Gastroesophageal sphincter (tissue), 4 donors: ENCODE data around the gene PTMS. TPM values are rescaled to one million over a fixed set of nuclear protein-coding genes. Genes with fewer than 3 reads are reported as not detected.

ENCODE experiments used
- ATAC-seq: fragments of 150-250 bp; one replicate; pipeline ENCODE4 v1.9.1; 2016; ENCODE audit warnings: mild to moderate bottlenecking, moderate library complexity
- H3K27ac ChIP-seq, 4 donors: fragments of 200-600 bp; sonication (generic) in 3 of 4; 1 replicate in 3 of 4; 2 replicates in 1 of 4; pipeline ENCODE4 v1.5.1; 2016 to 2019
- H3K27me3 ChIP-seq: fragments of 200-600 bp; sonication (generic); one replicate; pipeline ENCODE4 v1.5.1; 2019
- H3K36me3 ChIP-seq, 2 donors: fragments of 200-600 bp; sonication (generic); one replicate each; pipeline ENCODE4 v1.5.1; 2019; ENCODE audit warnings: control low read depth in 1 of 2
- H3K4me1 ChIP-seq, 3 donors: fragments of 200-600 bp; sonication (generic); 1 replicate in 2 of 3; 2 replicates in 1 of 3; pipeline ENCODE4 v1.5.1; 2016 to 2019; ENCODE audit warnings: control low read depth in 2 of 3
- H3K4me3 ChIP-seq, 2 donors: fragments of 200-600 bp; sonication (generic); one replicate each; pipeline ENCODE4 v1.5.1; 2019; ENCODE audit warnings: mild to moderate bottlenecking in 1 of 2, moderate library complexity in 1 of 2
- H3K9me3 ChIP-seq, 3 donors: fragments of 200-600 bp; sonication (generic); one replicate each; pipeline ENCODE4 v1.5.1; 2017 to 2019; ENCODE audit warnings: control low read depth in 2 of 3
- CTCF ChIP-seq, 4 experiments: fragments of 200-600 bp in 2 of 4; fragments of 450-650 bp in 2 of 4; sonication (generic) in 1 of 4; IDR thresholded peaks; one replicate each; pipeline ENCODE4 v1.5.1; 2017 to 2019; ENCODE audit warnings: antibody characterized with exemption in 4 of 4, mild to moderate bottlenecking in 2 of 4, moderate library complexity in 2 of 4
- EP300 ChIP-seq: sonication (generic); formaldehyde crosslinking; IDR thresholded peaks from one replicate; pipeline ENCODE4 v1.6.1; 2017; ENCODE audit warnings: antibody characterized with exemption, mild to moderate bottlenecking
- POLR2A ChIP-seq, 2 donors: fragments of 450-650 bp; IDR thresholded peaks; one replicate each; pipeline ENCODE4 v1.6.1; 2017; ENCODE audit warnings: antibody characterized with exemption in 2 of 2, mild to moderate bottlenecking in 2 of 2, moderate library complexity in 1 of 2
- POLR2AphosphoS5 ChIP-seq: sonication (generic); formaldehyde crosslinking; IDR thresholded peaks from one replicate; pipeline ENCODE4 v1.6.1; 2017; ENCODE audit warnings: antibody characterized with exemption
- WGBS, 2 donors: methylation state at CpG; one replicate each; pipeline ENCODE4 v1.1.5; 2018; ENCODE audit warnings: low coverage in 1 of 2; 5-methylcytosine and 5-hydroxymethylcytosine counted together
- total RNA-seq, 4 donors: library from RNA; depleted of rRNA; stranded (reverse); fragments of >200 nt; gene quantifications; one replicate each; pipeline ENCODE4 v1.1.0, GENCODE V29; 2016

Gene PTMS
- total RNA-seq, 4 donors from 2014 or later: 259 to 516 (median 325) TPM

- no peaks in the 10 kb centered on the region for H3K36me3 ChIP-seq
- no peaks in the 10 kb centered on the region for H3K9me3 ChIP-seq
- ATAC-seq: no peak
- H3K4me3 ChIP-seq: no peak overlapping the region
- no peak overlapping the region for H3K27ac ChIP-seq
- 60% methylated on average over 1 of the region's 10 CpGs; no CpG with 5 or more reads in 1 of the 2 donors for WGBS, 2 donors
- no peak for TF ChIP-seq POLR2AphosphoS5
- peaks cover 0 to 14% (median 6%) of the 10 kb centered on the region in 3 donors for H3K4me1 ChIP-seq
- no peaks in the 10 kb centered on the region for H3K27me3 ChIP-seq
These were observed 16.8 kb downstream of the PTMS start for GRCh38 chr12:6782850-6783566.

GRCh38 chr12:6783828-6784227 is 17.7 kb downstream of the PTMS start:
- Histone ChIP-seq H3K9me3 (no peaks in the 10 kb centered on the region), H3K27ac (no peak overlapping the region), H3K4me3 (no peak overlapping the region), H3K4me1 (peaks cover 0 to 5% (median 3%) of the 10 kb centered on the region in 3 donors), H3K27me3 (no peaks in the 10 kb centered on the region), H3K36me3 (no peaks in the 10 kb centered on the region)
- 87 to 91% methylated on average over 5 to 9 of the region's 9 CpGs for WGBS, 2 donors
- no peak for ATAC-seq
- no peak for TF ChIP-seq POLR2AphosphoS5
- no peak for TF ChIP-seq CTCF (IDR thresholded peaks at IDR 0.05)
- no peak for TF ChIP-seq POLR2A (IDR thresholded peaks at IDR 0.05)
- no peak for TF ChIP-seq EP300

- H3K4me1 ChIP-seq: peaks cover 0 to under 1% (median 0%) of the 10 kb centered on the region in 3 donors
- no peaks in the 10 kb centered on the region for H3K27me3 ChIP-seq
- no peak overlapping the region for H3K4me3 ChIP-seq
- ATAC-seq: no peak
- H3K9me3 ChIP-seq: no peaks in the 10 kb centered on the region
- WGBS, 2 donors: 83% methylated on average over 1 of the region's 5 CpGs; no CpG with 5 or more reads in 1 of the 2 donors
- no peaks in the 10 kb centered on the region for H3K36me3 ChIP-seq
- no peak overlapping the region for H3K27ac ChIP-seq
- no peak for TF ChIP-seq EP300
- no peak for TF ChIP-seq POLR2AphosphoS5
- no peak for TF ChIP-seq CTCF (IDR thresholded peaks at IDR 0.05)
- TF ChIP-seq POLR2A (IDR thresholded peaks at IDR 0.05): no peak
These were observed 18.1 kb downstream of the PTMS start for GRCh38 chr12:6784296-6784695.

- no peak for ATAC-seq
- Histone ChIP-seq H3K9me3 (no peaks in the 10 kb centered on the region), H3K36me3 (no peaks in the 10 kb centered on the region), H3K27ac (no peak overlapping the region), H3K27me3 (no peaks in the 10 kb centered on the region), H3K4me3 (no peak overlapping the region), H3K4me1 (no peaks in the 10 kb centered on the region)
- 73 to 81% methylated on average over 5 of the region's 5 CpGs for WGBS, 2 donors
- no peak for TF ChIP-seq EP300
- TF ChIP-seq CTCF (IDR thresholded peaks at IDR 0.05): no peak
- no peak for TF ChIP-seq POLR2A (IDR thresholded peaks at IDR 0.05)
- no peak for TF ChIP-seq POLR2AphosphoS5
These were observed 18.6 kb downstream of the PTMS start for GRCh38 chr12:6784761-6785160.

GRCh38 chr12:6786416-6787094 is 20.4 kb downstream of the PTMS start:
- no peaks in the 10 kb centered on the region for H3K27me3 ChIP-seq
- H3K27ac ChIP-seq: no peak overlapping the region
- no peaks in the 10 kb centered on the region for H3K36me3 ChIP-seq
- 60 to 72% methylated on average over 7 to 8 of the region's 9 CpGs for WGBS, 2 donors
- no peak for TF ChIP-seq POLR2AphosphoS5
- TF ChIP-seq EP300: no peak
- no peak for TF ChIP-seq CTCF (IDR thresholded peaks at IDR 0.05)
- no peaks in the 10 kb centered on the region for H3K4me1 ChIP-seq
- H3K9me3 ChIP-seq: no peaks in the 10 kb centered on the region
- H3K4me3 ChIP-seq: no peak overlapping the region
- no peak for ATAC-seq
